GF-D8 (cell line): Measurements from ENCODE around the gene CCDC117.
"Not testable (repeated sequence)": the region's sequence is repeated elsewhere in the genome, so short reads cannot be mapped to it uniquely, and the experiment has no call there.

Experiments used
- DNase-seq: peaks from one replicate; lab custom pipeline; 2025; lab: John Stamatoyannopoulos, UW

The CCDC117 gene, protein sequence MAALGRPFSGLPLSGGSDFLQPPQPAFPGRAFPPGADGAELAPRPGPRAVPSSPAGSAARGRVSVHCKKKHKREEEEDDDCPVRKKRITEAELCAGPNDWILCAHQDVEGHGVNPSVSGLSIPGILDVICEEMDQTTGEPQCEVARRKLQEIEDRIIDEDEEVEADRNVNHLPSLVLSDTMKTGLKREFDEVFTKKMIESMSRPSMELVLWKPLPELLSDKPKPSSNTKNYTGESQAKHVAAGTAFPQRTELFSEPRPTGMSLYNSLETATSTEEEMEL

DNA sequence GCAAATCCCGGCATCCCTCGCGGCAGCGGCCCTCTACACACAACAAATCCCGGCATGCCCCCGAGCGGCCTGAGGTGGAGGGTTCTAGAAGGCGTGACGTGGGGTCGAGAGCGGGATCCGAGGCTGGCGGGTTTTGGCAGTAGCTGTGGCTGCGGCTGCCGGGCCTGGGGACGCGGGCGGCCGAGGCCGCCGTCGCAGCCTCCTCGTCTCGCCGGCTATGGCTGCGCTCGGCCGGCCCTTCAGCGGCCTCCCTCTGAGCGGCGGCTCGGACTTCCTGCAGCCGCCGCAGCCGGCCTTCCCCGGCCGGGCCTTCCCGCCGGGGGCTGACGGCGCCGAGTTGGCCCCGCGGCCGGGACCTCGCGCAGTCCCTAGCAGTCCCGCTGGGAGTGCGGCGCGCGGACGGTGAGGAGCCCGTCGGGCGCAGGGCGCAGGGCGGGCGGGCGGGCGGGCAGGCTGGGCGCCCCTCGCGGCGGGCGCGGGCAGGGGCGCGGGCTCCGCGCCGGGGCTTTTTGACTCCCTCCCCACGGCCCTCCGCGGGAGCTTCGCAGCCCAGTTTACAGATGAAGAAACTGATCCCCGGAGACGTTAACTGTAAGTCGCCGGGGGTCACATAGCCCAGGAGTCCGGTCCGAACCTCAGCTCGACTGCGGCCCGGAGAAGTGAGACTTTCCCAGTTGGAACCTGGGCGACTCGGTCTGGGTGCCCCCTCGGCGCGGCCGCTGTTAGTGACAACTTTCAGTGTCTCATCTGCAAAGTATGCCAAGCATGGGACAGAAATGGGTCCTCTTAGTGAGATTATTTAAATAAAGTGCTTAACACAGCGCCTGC, at the start of gene CCDC117:
CCDC117 (plus strand) TSS at position 63 of the 828 bp plus-strand sequence; CDS start at position 218, 155 bp downstream.
- DNase-seq, result peak; percentile 79

DNA sequence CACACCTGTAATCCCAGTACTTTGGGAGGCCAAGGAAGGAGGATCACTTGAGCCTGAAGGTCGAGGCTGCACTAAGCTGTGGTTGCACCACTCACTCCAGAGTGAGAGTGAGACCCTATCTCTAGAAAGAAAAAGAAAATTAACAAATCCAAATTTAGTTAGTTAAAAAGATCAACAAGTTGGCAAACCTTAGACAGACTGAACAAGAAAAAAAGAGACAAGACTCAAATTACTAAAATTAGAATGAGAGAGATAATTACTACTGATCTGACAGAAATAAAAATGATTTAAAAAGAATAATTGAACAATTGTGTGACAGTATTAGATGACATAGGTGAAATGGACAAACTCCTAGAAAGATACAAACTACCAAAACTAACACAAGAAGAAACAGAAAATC, 44.5 kb upstream of the CCDC117 start:
- no peak for DNase-seq

DNA sequence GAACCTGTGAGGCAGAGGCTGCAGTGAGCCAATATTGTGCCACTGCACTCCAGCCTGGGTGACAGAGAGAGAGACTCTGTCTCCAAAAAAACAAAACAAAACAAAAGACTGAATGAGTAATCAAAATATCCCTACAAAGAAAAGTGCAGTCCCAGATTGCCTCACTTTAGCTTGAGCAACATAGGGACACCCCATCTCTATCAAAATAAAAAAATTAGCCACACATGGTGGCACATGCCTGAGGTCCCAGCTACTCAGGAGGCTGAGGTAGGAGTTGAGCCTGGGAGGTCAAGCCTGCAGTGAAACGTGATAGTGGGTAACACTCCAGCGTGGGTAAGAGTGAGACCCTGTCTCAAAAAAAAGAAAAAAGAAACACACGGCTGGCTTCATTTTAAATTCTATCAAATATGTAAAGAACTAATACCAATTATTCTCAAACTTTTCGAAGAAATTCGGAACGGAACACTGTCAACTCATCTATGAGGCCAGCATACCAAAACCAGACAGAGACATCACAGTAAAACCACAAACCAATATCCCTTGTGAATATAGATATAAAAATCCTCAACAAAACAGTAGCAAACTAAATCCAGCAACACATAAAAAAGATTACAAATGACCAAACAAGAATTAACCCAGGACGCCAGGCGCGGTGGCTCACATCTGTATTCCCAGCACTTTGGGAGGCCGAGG, 43.7 kb upstream of the CCDC117 start:
- DNase-seq, result no peak

DNA sequence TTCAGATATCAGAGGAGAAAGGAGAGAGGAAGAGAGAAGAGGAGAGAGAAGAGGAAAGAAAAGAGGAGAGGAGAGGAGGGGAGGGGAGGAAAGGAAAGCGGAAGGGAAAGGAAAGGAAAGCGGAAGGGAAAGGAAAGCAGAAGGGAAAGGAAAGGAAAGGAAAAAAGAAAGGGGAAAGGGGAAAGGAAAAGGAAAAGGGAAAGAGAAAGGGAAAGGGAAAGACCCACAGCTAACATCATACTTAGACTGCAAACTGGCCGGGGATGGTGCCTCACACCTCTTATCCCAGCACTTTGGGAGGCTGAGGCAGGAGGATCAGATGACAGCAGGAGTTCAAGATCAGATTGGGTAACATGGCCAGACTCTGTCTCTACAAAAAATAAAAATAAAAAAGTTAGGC, 42.3 kb upstream of the CCDC117 start:
- DNase-seq, result no peak

DNA sequence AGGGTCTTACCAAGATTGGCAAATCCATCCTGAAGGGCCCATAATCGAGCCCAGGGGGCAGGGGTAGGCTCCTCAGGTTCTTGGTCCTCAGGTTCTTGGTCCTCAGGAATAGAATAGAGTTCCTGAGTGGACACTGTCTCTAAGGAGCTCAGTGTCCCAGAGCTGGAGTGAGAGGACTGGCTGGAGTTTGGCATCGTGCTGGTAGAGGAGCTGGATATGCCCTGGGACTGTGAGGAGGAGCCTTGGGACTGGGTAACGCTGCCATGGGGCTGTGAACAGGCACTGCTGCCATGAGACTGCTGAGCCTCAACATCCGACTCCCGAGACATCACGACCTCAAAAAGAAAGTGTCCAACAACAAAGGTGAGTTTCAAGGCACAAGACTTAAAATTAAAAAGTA, 38.1 kb upstream of the CCDC117 start:
- no peak for DNase-seq

DNA sequence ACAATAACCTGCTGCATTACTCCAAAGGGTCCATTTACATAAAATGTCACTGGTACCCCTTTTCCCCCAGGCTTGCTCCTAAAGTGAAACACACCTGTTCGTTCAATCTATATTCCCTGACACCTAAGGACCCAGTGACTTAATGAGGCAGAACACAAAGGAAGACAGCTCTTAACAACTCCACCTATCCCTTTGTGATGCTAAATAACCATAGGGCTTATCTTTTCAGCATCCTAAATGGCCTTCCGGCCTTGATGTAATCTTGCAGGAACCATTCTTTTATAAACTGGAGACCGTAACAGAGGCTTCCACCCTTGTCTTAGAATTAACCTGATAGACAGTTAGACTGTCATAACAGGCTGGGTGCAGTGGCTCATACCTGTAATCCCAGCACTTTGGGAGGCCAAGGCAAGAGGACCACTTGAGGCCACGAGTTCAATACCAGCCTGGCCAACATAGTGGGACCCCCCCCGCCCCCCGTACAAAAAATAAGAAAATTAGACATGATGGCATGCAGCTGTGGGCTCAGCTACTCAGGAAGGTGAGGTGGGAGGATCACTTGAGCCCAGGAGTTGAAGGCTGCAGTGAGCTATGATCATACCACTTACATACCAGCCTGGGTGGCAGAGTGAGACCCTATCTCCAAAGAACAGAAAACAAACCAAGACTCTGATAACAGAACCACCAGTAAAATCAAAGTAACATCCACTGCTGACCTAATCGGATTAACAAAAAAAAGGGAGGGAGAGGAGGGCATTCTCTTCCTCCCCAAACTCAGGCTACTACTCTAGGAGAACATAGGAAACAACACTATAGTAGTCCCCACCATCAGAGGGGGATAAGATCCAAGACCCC, 36.0 kb upstream of the CCDC117 start:
- no peak for DNase-seq

DNA sequence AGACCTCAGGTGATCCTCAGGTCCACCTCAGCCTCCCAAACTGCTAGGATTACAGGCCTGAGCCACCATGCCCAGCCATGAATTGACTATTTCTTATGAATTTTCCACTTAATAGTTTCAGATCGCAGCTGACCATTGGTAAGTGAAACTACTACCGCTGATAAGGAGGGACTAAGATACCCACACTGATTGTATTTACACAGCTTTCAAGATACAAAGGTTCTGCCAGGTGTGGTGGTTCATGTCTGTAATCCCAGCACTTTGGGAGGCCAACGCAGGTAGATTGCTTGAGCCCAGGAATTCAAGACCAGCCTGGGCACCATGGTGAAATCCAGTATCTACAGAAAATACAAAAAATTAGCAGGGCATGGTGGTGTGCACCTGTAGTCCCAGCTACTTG, 34.8 kb upstream of the CCDC117 start:
- no peak for DNase-seq

DNA sequence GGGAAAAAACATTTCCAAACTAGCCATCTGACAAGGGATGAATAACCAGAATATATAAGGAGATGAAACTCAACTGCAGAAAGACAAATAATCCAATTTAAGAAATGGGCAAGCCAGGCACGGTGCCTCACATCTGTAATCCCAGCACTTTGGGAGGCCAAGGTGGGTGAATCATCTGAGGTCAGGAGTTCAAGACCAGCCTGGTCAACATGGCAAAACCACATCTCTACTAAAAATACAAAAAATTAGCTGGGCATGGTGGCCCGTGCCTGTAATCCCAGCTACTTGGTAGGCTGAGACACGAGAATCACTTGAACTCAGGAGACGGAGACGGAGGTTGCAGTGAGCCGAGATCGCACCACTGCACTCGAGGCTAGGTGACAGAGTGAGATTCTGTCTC, 33.6 kb upstream of the CCDC117 start:
- not testable (repeated sequence) for DNase-seq

DNA sequence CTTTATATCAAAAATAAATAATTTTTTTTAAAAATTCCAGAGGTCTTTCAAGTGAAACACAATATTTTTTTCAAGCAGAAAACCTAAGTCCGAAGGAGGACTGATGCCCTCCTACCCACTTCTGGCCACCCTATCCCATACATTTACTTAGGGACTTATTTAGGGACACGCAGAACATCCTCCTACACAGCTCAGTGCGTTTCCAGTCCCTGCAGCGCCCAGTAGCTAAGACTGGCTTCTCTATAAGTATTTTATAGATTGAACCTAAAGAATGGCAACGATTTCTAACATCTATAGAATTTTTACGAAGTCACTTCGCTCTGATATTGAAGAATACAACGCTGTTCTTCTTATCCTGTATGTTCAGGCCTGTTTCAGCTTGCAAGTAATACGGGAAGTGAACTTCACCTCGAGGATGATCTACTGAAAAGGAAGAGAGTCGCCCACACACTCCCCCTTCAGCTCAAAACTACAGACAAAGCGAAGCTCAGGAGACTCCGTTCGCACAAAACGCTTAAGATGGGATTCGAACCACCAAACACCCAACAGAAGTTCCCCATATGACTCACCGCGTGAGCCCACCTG, 31.2 kb upstream of the CCDC117 start:
- DNase-seq, result peak; percentile 58

DNA sequence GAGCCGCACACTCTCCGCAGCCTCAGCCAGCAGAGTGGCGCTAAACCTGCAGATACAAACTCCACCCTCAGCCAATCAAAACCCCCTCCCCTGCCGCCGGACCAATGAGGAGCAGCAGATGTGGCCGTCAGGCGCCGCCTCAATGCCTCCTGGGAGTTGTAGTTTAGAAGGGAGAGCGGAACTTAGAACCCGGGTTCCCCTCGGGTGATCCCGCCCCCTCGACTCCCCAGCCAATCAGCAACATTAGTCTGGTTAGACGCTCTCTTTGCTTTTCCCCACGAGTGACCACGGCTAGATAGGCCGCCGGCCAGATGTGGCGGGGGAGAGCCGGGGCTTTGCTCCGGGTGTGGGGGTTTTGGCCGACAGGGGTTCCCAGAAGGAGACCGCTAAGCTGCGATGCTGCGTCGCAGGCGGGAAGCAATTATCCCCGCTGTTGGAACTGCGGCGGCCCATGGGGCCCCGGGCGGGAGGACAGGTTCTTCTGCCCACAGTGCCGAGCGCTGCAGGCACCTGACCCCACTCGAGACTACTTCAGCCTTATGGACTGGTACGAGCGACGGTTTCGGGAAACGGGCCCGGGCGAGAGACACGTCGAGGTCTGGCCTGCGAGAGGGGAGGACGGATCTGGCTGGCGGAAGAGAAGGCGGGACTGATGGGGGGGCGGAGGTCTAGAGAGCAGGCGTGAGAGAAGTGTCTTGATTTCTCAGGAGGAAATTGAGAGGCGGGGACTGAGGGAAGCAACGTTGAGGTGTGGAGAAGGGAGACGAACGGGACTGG, 30.5 kb upstream of the CCDC117 start, which contains the start of the genes CHEK2 and HSCB:
CHEK2 (minus strand) TSS at position 36 of the 777 bp plus-strand sequence. CDS start 7,099 bp downstream, outside the sequence.
HSCB (plus strand) TSS at position 255 of the 777 bp plus-strand sequence; CDS start at position 312, 57 bp downstream.
- DNase-seq, result peak; percentile 96

DNA sequence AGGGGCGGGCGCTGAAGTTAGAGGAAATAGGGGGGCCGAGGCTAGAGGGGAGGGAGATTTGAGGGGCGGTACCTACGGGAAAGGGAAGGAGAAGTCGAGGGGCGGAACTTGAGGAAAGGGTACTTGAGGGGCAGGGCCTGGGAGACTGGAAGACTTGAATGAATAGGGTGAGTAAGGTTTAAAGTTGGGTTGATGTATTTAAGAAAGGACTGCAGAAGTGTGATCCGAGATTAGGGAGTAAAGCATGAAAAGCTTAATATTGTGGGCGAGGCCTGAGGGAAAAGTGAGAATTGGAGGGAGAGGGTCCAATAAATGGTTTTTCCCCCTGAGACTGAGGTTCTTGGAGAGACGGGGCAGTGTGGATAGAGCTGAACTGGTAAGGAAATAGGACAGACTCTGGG, 29.9 kb upstream of the CCDC117 start:
- DNase-seq, result no peak

DNA sequence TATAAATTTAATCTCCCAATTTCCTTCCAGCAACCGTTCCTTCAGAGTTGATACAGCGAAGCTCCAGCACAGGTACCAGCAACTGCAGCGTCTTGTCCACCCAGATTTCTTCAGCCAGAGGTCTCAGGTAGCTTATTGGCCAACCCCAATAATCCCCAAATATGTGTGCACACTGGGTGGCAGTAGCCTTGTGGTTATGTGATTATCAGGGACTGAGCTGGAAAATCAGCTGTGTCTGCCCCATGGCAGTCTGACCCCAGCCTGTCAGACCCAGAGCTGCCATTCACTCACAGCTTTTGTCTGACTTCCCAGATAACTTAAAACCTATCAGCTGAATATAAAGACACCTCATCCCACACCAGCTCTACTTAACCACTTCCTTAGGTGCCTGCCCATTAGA, 28.6 kb upstream of the CCDC117 start:
- DNase-seq, result no peak

DNA sequence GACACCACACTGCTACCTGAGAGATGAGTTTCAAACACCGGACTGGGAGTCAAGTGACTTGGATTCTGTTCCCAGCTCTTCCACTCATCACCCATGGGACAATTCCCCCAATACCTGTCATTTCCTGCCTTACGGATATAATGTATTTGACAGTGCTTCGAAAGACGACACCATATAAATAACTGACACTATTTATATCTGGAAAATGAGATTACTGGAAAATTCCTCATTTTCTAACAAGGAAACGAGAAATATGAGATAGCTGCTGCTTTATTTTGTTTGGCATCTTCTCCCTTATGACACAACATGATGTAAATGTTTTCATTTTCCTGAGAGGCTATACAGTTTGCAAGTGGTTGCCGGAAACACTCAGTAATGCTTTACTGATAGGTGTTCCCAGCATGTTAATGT, 22.0 kb upstream of the CCDC117 start:
- no peak for DNase-seq

DNA sequence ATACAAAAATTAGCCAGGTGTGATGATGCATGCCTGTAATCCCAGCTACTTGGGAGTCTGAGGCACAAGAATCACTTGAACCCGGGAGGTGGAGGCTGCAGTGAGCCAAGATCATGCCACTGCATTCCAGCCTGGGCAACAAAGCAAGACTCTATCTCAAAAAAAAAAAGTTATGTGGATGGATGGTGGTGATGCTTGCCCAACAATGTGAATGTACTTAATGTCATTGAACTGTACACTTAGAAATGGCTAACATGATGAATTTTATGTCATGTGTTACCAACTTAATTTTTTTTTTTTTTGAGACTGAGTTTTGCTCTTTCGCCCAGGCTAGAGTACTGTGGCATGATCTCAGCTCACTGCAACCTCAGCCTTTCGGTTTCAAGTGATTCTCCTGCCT, 18.0 kb upstream of the CCDC117 start:
- DNase-seq, result not testable (repeated sequence)

DNA sequence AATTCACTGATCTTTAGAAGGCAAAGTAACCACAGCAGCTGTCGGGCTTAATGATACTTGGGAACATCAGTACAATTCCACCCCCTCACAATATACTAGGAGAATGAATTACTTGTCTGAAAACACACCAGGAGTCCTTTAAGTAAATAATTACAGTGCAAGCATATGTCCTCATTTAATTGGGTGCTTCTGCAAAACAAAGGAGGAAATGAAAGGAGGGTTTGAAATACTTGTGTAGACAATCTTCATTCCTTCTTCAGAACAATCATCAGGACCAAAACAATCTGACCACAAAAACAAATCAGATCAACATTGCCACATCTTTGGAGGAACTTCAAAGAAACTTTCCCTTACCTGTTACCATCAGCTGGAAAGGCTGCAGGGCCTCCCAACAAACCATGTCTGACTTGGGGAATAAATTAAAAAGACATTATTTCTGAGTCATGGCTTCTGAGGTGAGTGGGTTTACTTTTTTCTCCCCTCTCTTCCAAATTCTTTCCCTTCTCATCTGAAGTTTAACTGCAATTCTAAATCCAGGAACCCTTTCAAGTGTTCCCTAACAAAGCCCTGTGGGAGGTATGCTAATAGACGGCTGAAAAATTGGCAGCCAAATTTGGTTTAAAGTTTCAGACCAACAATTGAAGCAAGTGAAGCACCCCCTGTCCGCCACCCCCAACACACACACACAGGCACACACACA, 12.5 kb upstream of the CCDC117 start:
- DNase-seq, result no peak

DNA sequence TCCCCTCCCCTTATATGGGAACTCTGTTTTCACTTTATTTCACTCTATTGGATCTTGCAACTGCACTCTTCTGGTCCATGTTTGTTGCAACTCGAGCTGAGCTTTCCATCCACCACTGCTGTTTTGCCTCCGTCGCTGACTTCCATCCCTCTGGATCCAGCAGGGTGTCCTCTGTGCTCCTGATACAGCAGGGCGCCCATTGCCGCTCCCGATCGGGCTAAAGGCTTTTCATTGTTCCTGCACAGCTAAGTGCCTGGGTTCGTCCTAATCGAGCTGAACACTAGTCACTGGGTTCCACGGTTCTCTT, 11.1 kb upstream of the CCDC117 start:
- no peak for DNase-seq

DNA sequence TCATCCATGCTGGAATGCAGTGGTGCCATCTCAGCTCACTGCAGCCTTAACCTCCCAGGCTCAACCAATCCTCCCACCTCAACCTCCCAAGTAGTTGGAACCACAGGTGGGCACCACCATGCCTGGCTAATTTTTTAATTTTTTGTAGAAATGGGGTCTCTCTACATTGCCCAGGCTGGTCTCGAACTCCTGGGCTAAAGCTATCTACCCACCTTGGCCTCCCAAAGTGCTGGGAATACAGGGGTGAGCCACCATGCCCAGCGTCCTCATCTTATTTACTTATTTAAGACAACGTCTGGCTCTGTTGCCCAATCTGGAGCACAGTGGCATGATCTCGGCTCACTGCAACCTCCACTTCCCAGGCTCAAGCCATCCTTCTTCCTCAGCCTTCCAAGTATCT, 10.5 kb upstream of the CCDC117 start:
- DNase-seq, result not testable (repeated sequence)

DNA sequence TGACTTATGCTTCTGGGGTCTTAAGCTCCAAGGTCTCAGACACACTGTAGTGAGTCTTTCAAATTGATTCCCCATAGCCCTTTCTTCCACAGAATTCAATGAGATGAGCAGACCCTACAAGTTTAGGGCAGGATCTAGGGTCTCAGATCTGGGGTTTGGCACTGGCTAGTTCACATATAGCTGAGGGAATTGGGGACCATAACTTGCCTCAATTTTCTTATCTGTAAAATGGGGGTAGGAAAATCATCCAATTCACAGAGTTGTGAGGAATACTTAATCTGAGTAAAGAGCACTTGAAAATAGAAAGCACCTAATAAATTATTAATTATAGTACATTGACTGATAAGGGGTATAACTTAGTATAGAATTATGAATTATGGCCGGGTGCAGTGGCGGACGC, 5.9 kb upstream of the CCDC117 start:
- DNase-seq, result no peak

DNA sequence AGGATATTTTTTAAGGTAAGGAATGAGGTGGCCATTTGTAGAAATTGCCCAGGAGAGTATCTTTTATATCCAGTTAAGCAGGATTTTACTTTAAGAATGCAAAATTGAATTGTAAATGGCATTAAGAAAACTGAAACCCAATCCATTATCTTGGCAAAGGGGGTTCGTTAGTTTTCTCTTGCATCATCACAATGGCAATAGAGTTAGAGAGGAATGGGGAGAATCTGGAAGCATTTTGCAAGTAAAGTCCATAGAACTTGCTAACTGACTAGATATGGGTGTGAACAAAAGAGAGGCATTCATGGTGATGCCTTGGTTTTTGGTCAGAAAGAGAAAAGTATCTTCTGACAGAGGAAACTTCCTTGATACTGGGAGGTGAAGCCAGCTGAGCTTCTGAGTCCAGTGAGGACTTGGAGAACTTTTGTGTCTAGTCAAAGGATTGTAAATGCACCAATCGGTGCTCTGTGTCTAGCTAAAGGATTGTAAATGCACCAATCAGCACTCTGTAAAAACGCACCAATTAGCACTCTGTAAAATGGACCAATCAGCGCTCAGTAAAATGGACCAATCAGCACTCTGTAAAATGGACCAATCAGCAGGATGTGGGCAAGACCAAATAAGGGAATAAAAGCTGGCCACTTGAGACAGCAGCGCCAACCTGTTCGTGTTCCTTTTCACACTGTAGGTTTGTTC, 3.6 kb upstream of the CCDC117 start:
- DNase-seq, result no peak
